ENCODE results near the gene ZCCHC7.
"Not testable (repeated sequence)": the region's sequence is repeated elsewhere in the genome, so short reads cannot be mapped to it uniquely, and the experiment has no call there.

Gene ZCCHC7

DNA sequence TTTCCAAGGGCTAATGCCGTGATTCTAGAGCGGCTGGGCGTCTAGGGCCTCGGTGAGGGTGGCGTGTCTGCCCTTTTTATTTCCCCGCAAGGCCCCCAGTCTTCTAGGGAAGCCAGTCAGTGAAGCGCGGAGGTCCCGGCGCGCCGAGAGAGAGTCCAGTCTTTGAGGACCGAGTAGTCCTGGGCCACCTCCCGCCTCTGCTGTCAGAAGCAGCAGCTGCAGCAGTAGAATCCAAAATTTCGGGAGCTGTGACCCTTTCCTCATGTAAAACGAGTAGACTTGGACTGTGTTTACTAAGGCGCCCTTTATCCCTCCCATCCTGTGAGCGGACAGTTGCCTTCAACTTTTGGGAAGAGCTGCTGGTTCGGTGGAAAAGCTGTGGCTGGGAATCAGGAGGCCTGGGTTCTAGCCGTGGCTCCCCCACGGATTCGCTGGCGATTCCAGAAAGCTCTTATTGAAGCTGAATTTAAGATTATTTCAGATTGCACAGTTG lies 515 bp downstream of the ZCCHC7 start:
- not testable (repeated sequence) for DNase-seq (ENCODE audit: low read depth)

DNA sequence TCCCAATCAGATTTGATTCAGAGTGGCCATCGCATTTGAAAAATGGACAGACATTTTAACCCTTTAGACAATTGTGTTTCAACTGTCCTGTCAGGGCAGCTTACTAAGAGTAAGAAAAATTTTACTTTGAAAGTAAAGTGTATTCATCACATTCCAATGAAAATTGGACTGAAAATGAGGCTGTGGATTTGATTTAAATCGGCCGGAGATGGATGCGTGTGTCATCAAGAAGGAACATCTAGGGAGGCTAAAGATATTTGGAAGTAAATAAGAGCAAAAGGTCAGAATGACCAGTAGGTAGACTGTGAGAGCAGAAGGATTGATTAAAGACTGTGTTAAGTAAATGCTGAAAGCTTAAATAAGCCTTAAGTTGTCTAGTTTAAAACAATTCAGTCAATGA lies 1.5 kb downstream of the ZCCHC7 start:
- no peak for DNase-seq (ENCODE audit: low read depth)

DNA sequence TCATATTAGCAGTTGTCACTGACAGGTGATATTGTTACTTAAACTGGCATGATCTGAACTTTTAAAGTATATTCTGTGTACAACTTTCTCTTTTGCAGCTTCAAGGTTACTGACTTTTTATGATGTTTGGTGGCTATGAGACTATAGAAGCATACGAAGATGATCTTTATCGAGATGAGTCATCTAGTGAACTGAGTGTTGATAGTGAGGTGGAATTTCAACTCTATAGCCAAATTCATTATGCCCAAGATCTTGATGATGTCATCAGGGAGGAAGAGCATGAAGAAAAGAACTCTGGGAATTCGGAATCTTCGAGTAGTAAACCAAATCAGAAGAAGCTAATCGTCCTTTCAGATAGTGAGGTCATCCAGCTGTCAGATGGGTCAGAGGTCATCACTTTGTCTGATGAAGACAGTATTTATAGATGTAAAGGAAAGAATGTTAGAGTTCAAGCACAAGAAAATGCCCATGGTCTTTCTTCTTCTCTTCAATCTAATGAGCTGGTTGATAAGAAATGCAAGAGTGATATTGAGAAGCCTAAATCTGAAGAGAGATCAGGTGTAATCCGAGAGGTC lies 5.9 kb downstream of the ZCCHC7 start:
- no peak for DNase-seq (ENCODE audit: low read depth)

DNA sequence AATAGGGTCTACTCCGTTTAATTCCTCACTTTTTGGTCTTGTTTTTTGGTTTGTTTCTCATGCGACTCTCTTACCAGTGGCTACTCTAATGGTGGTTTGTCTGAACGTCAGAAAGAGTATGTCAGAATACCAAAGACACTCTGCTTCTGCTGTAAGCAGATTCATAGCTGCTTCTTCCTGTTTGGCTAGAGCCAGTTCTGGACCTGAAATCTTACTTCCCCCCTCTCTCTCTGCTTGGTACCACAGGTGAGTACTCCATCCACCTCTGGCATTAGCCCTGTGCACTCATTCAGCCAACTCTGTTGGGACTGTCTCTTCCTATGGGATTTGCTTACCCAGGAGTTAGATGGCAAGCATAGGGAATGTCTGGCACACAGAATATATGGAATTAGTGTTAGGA lies 6.6 kb downstream of the ZCCHC7 start:
- no peak for DNase-seq (ENCODE audit: low read depth)

DNA sequence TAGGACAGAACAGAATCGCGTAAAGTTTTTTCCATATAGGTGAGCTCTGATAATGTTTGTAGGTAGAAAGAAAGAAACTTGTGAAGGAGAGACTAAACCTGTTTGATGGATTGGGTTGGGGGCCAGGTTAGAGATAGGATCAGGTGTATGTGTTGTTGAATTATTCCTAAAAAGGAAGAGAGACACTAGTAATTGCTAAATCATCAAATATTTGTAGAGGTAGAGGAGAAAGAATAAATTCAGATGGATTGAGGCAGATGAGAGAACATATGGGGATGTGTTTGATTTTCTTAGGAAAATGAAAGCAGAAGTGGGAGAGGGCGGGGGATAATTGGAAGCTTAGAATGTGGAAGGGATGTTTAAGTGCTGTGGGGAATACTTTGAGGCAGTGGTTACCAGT lies 7.7 kb downstream of the ZCCHC7 start:
- no peak for DNase-seq (ENCODE audit: low read depth)

DNA sequence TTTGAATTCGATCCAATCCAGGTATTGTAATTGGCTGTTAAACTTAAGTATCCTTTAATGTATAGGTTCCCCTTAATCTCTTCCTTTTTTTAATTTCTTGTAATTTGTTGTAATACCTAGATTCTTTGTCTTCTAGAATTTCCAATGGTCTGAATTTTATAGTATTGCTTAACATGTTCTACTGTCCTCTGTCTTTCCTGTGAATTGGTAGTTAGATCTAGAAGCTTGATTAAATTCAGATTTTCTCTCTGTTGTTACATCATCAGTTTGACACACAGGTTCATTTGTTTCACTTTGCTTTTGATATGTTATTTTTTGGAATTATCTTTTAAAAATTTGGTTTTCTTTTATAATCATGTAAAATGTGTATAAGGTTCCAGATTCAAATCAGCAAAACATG lies 13.8 kb downstream of the ZCCHC7 start:
- DNase-seq (ENCODE audit: low read depth), result no peak

DNA sequence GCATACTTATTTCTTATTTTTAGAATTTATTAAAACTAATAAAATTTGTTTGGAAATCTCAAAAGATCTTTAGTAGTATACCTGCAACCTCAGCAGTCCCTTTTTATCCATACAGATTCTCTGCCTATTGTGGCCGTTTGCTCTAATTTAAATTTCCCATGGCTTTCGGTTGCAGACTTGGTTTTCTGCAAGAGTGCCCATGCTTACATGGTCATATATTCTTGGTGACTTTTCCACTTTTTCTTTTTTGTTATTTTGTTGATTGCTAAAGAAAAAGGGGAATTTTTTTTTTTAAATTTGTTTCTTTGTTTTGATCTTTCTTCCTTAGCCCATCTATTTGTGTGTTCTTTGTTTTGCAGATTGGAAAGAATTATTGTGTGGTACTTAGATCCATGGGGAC lies 20.6 kb downstream of the ZCCHC7 start:
- no peak for DNase-seq (ENCODE audit: low read depth)

DNA sequence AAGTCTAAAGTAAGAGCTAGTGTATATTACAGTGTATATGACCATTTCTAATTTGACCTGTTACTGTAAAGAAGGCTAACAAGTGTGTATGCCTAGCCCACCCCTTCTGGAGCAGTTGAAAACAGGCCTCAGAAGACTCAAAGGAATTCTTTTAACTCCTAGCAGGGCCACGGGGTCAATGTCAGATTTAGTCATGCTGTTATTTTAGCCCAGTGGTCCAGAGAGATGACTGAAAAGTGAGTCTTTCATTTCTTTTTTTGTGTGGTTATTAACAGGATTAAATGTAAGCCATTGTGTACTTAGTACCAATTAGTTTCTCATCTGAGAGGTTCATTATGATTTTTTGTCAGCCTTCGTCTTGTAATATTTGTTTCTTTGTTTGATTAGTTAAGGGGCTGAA lies 24.4 kb downstream of the ZCCHC7 start:
- no peak for DNase-seq (ENCODE audit: low read depth)

DNA sequence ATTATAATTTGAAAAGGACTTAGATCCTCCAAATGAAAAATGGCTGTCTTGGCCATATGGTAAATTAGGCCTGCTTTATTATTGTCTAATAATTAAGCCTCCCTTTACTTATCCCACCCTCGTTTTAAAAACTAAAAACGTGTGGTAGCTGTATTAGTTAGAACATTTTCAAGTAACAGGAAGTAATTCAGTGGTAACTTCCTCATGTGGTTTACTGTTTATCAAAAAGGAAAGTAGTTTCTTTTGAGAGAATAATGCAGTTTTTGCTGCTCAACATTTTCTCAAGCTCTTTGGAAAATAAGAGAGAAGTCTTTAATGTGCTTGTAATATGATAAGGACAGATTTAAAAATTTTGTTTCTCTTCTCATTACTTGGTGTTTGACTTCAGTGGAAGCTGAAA lies 26.0 kb downstream of the ZCCHC7 start:
- no peak for DNase-seq (ENCODE audit: low read depth)

DNA sequence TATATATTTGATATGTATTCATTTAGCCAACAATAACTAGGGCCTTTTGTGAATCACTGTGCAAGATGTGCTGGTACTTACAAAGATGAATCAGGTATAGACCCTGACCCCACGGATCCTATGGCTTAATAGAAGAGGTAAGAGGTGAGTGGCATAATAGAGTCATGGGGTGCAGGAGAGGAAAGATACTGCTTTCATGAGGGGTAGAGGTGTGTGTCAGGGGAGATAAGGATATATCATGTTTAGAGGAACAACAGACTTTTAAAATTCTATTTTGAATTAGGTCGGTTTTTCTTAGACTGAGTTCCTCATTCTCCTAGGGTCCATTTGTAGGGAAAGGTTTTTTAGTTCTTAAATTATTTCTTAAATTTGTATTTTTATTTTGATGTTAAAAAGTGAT lies 27.8 kb downstream of the ZCCHC7 start:
- DNase-seq (ENCODE audit: low read depth), result no peak

DNA sequence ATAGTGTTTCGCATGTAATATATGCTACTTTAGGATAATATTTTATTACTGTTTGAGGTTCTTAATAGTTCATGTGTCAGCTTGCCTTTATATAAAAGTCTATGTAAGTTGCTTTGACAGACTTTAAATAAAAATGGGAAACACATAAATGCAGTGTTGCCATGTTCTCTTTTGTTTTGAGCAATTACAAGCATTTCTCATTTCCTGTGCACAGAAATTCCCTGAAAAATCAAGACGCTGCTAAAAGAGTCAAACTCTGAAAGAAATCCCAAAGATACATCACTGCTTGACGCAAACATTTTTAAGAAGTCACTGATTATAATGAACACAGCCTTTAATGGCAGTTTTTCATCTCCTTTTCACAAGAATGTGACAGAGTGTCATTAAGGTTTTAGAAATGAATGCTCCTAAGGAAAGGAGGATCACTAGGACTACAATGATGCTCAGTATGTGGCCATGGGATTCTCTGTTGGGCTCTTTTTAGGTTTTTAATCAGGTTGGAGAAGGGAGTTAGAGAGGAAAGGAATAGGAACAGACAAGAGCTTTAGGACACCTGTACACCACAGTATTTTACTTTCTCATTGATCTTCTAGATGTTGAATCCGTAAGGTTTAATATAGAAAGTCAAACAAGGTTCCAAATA lies 29.4 kb downstream of the ZCCHC7 start:
- no peak for DNase-seq (ENCODE audit: low read depth)

DNA sequence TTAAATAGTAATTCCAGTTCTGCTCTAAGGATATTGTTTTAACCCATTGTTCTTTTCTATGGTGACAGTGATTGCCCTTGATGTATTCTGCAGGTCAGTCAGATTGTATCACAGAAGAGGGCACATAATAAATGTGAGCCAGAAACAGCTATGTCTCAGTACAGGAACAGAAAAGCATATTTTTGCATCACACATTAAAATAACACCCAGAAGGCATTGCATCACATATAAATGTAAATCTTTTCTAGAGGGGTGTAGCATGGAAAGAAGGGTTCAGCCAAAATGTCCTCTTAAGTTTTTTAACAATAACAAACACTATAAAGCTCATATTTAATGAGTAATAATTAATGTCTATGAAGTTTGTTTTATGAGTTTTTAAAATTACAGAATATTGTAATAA lies 30.0 kb downstream of the ZCCHC7 start:
- DNase-seq (ENCODE audit: low read depth), result no peak

DNA sequence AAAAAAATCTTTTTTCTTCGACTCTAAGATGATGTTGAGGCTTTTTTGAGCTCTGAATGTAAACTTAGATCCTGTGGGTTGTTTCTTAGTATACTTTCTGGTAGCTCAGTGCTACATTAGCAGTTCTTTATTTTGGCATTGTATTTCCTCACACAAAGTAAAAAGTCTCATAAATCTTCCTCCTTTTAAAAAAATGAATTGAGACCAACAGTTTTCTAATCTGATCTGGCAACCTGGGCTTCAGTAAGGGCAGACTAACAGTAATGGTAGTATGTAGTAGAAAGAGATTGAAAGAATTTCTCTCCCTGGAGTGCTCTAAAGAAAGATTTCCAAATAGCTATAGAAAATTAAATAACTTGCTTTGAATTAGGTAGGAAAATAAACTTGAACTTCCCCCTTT lies 31.4 kb downstream of the ZCCHC7 start:
- no peak for DNase-seq (ENCODE audit: low read depth)

DNA sequence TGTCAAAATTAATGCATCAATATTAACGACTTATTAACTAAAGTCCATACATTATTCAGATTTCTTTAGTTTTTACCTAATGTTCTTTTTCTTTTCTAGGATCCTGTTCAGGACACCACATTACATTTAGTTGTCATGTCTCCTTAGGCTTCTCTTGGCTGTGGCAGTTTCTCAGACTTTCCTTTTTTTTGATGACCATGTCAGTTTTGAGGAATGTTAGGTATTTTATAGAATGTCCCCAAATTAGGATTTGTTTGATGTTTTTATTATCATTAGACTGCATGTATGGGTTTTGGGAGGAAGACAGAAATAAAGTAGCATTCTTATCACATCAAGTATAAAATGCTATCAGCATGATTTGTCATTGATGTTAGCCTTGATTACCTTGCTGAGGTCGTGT lies 32.0 kb downstream of the ZCCHC7 start:
- DNase-seq (ENCODE audit: low read depth), result no peak

DNA sequence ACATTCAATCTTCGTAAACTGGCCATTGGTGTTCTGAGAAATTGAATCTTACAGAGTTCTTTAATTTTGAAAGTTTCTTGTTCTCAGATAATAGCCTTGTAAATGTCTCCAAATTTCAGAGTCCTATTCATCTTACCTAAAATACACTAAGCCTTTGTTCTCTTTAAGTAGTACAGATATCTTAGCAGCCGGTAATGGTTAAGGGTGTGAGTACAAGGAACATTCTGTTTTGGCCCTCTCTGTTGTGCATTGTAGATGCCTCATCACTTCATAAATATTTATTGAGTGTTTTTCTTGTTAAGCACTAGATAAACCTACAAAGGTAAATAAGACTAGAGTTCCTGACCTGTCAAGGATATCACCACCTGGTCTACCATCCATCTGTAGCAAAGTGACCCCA lies 35.2 kb downstream of the ZCCHC7 start:
- DNase-seq (ENCODE audit: low read depth), result no peak

DNA sequence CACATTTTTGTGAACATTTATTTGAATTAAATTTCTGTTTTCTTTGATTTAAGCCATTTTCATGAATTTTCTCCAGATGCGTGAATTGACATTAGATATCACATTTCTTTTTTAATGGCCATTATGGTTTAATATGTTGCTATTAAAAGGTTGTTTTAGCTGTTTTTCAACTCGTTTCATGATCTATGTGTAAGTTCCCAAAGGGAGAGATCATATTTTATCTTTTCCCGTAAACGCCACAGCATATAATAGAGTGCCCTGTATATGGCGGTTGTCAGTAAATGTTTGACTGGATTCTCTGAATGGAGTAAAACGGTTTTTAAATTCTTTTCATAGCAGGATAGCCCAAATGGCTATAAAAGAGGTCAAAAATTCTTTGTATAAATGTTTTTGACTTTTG lies 35.8 kb downstream of the ZCCHC7 start:
- DNase-seq (ENCODE audit: low read depth), result no peak

DNA sequence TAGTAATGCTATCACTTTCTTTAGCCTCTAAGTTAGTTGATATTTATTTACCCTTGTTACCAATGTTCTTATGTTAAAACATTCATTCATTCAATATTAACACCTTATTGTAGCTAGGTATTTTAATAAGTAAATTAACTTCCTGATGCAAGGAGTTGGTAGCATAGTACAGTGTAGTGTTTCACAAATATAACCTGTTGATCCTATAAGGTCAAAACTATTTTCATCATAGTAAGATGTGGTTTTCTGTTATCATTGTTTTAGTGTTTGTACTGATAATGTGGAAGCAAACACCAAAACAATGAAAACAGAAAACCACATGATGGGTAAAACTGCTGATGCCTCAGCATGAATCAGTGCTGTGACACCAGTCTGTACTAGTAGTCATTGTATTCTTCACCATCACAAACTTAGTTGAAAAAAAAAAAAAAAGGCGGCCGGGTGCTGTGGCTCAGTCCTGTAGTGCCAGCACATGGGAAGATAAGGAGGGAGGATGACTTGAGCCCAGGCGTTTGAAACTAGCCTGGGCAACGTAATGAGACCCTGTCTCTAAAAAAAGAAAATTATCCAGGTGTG lies 36.5 kb downstream of the ZCCHC7 start:
- DNase-seq (ENCODE audit: low read depth), result no peak

DNA sequence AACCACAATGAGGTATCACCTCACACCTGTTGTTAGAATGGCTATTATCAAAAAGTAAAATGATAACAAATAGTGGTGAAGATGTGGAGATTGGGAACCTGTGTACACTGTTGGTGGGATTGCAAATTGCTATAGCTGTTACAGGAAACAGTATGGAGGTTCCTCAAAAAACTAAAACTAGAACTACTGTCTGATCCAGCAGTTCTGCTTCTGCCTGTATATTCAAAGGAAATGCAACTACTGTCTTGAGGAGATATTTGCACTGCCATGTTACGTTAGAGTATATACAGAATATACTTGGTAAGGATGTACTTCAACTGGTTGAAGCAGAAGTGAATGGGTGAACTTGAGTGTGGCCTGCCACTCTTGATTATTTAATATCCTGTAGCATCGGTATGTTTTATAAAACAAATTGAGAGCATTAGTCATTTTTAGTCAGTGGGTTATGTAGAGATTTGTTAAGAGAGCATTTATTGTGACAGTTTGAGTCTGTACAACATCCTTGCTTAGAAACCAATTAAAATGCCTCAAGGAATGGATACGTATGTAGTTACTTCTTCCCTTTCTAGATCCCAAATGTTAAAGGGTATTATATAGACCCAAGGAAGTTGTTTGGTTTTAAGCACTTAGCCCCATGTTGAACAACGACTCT lies 37.5 kb downstream of the ZCCHC7 start:
- DNase-seq (ENCODE audit: low read depth), result no peak

DNA sequence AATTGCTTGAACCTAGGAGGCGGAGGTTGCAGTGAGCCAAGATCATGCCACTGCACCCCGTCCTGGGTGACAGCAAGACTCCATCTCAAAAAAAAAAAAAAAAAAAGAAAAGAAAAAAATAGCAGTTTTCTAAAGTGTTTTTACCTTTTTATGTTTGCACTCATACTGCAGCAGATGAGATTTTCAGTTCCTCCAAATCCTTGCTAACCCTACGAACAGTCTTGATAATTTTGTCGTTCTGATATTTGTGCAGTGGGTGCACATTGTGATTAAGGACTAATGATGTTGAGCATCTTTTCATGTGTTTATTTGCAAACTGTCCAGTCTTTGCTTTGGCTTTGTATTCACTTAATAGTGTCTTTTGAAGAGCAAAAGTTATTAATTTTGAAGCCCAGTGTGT lies 42.9 kb downstream of the ZCCHC7 start:
- no peak for DNase-seq (ENCODE audit: low read depth)

DNA sequence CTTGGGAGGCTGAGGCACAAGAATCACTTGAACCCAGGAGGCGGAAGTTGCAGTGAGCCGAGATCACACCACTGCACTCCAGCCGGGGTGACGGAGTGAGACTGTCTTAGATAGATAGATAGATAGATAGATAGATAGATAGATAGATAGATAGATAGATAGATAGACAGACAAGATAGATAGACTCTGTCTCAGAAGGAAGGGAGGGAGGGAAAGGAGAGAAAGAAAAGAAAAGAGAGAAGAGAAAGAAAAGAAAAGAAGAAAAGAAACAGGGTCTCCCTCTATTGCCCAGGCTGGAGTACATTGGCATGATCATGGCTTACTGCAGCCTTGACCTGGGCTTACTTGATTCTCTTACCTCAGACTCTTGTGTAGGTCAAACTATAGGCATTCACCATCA lies 44.0 kb downstream of the ZCCHC7 start:
- not testable (repeated sequence) for DNase-seq (ENCODE audit: low read depth)

DNA sequence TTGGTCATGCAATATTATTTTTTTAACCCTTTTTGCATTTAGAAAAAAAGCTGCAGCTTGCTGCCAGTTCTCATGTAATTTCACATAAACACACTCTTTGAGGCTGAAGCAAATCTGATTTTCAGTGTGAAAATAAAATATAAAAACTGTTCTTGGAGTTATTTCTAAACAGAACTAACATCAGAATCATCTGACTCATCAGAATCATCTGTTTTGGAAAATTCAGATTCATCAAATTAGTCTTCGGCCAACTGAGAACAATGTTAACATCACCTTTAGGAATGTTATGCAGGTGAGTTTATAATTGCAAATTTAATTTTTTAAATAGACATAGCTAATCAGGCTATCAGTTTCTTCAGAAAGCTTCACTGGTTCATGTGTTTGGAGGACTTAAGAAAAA lies 45.3 kb downstream of the ZCCHC7 start:
- DNase-seq (ENCODE audit: low read depth), result no peak

DNA sequence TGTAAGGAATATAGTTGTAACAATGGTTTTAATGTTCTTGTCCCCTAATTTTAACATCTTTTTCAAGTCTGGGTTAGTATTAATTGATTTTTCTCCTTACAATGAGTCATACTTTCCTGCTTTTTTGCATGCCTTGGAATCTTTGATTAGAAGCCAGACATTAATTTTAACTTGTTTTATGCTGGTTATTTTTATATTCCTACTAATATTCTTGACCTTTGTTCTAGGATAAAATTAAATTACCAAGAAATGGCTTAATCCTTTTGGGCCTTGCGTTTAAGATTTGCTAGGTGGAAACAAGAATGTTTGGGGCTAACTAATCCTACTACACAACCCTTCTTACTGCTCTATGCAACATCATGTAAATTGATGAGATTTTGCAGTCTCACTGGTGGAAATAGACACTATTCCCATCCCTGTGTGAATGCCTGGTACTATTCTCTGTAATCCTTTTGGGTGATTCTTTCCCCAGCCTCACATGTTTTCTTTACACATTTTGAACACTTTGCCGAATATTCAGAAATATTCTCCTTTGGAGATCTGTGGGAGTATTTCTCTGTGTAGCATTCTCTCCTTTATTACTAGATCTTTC lies 47.2 kb downstream of the ZCCHC7 start:
- DNase-seq (ENCODE audit: low read depth), result no peak

DNA sequence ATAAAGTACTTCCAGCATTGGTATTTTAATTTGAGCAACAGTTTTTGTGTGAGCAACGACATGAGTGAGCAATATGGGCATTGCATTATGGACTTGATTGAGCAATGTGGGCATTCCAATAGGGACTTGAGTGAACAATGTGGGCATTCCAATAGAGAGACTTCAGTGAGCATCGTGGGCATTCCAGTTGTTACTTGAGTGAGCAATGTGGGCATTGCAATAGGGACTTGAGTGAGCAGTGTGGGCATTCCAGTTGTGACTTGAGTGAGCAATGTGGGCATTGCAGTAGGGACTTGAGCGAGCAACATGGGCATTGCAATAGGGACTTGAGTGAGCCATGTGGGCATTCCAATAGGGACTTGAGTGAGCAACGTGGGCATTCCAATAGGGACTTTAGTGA lies 52.2 kb downstream of the ZCCHC7 start:
- DNase-seq (ENCODE audit: low read depth), result no peak

Data from activated T-helper 1 cell treated with Interleukin-2 at 50 U/mL for 16 hours (primary cell).